HL-60 (cell line): ENCODE results near the gene PRPF39.

Experiments used
- GABPA ChIP-seq: IDR thresholded peaks from 2 replicates; pipeline ENCODE4 v1.6.1; 2012; ENCODE audit warnings: low read depth
- SPI1 ChIP-seq: IDR thresholded peaks from 2 replicates; pipeline ENCODE4 v1.6.1; 2012; ENCODE audit warnings: low read depth, mild to moderate bottlenecking, borderline replicate concordance
- TF ChIP-seq, protein P1 (sequence below): IDR thresholded peaks from one replicate; pipeline ENCODE4 v1.5.1; 2011; ENCODE audit warnings: low read length, control low read depth, inconsistent platforms; ENCODE audit not compliant: insufficient read depth

GRCh38 chr14:45065540-45065939 is 18.4 kb upstream of the PRPF39 start:
- TF ChIP-seq, protein P1, sequence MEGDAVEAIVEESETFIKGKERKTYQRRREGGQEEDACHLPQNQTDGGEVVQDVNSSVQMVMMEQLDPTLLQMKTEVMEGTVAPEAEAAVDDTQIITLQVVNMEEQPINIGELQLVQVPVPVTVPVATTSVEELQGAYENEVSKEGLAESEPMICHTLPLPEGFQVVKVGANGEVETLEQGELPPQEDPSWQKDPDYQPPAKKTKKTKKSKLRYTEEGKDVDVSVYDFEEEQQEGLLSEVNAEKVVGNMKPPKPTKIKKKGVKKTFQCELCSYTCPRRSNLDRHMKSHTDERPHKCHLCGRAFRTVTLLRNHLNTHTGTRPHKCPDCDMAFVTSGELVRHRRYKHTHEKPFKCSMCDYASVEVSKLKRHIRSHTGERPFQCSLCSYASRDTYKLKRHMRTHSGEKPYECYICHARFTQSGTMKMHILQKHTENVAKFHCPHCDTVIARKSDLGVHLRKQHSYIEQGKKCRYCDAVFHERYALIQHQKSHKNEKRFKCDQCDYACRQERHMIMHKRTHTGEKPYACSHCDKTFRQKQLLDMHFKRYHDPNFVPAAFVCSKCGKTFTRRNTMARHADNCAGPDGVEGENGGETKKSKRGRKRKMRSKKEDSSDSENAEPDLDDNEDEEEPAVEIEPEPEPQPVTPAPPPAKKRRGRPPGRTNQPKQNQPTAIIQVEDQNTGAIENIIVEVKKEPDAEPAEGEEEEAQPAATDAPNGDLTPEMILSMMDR, result no peak
- no peak for TF ChIP-seq SPI1
- TF ChIP-seq GABPA, result no peak
